Upper lobe of left lung (tissue), 6 donors: ENCODE data around the gene HLA-DRB1. TPM values are rescaled to one million over a fixed set of nuclear protein-coding genes. Genes with fewer than 3 reads are reported as not detected.

Source experiments
- ATAC-seq, 2 donors: fragments of 200-7000 bp; cut with Tn5 transposase; one replicate each; pipeline ENCODE4 v1.9.1; 2022; ENCODE audit warnings: mild to moderate bottlenecking in 2 of 2, moderate library complexity in 2 of 2; ENCODE audit not compliant: low FRiP score in 2 of 2
- DNase-seq, 2 donors: peaks; one replicate each; pipeline ENCODE4 v3.0.0-alpha.2; 2019 to 2020
- H3K27ac ChIP-seq, 4 donors: fragments of 200-600 bp; sonication (generic); one replicate each; pipeline ENCODE4 v1.5.1; 2016 to 2019
- H3K27me3 ChIP-seq, 4 donors: fragments of 200-600 bp; sonication (generic); one replicate each; pipeline ENCODE4 v1.5.1; 2017 to 2019
- H3K36me3 ChIP-seq, 4 donors: fragments of 200-600 bp; sonication (generic); one replicate each; pipeline ENCODE4 v1.5.1; 2016 to 2019
- H3K4me1 ChIP-seq, 4 donors: fragments of 200-600 bp; sonication (generic); one replicate each; pipeline ENCODE4 v1.5.1; 2018 to 2019
- H3K4me3 ChIP-seq, 4 donors: fragments of 200-600 bp; sonication (generic); one replicate each; pipeline ENCODE4 v1.5.1; 2017 to 2019; ENCODE audit warnings: mild to moderate bottlenecking in 2 of 4, moderate library complexity in 1 of 4
- H3K9me3 ChIP-seq, 4 donors: fragments of 200-600 bp; sonication (generic); one replicate each; pipeline ENCODE4 v1.5.1; 2018 to 2019
- CTCF ChIP-seq, 6 experiments: fragments of 450-650 bp in 4 of 6; fragments of 200-600 bp in 2 of 6; sonication (generic) in 2 of 6; IDR thresholded peaks; one replicate each; pipeline ENCODE4 v1.5.1; 2016 to 2019; ENCODE audit warnings: antibody characterized with exemption in 6 of 6
- EP300 ChIP-seq, 4 donors: sonication (generic); formaldehyde crosslinking; IDR thresholded peaks; one replicate each; pipeline ENCODE4 v1.5.1; 2017; ENCODE audit warnings: antibody characterized with exemption in 4 of 4, control low read depth in 2 of 4
- POLR2A ChIP-seq, 4 donors: fragments of 450-650 bp; IDR thresholded peaks; one replicate each; pipeline ENCODE4 v1.5.1; 2016 to 2017; ENCODE audit warnings: antibody characterized with exemption in 4 of 4, mild to moderate bottlenecking in 2 of 4
- POLR2AphosphoS5 ChIP-seq, 2 donors: sonication (generic); formaldehyde crosslinking; IDR thresholded peaks; one replicate each; pipeline ENCODE4 v1.5.1; 2017; ENCODE audit warnings: antibody characterized with exemption in 2 of 2
- WGBS, 2 donors: methylation state at CpG; one replicate each; pipeline ENCODE4 v1.1.5; 2017 to 2018; 5-methylcytosine and 5-hydroxymethylcytosine counted together
- total RNA-seq, 6 donors: library from RNA; depleted of rRNA in 4 of 6; stranded (reverse); fragments of >200 nt in 4 of 6; gene quantifications; one replicate each; pipeline versions ENCODE4 v1.1.0 to v1.2.1, GENCODE V29; 2016 to 2021
- donor health status: DM: no; HTN: no; CAD: no; lungs with moderate emphysema.
- donor health status: DM: no; HTN: yes; CAD: no; lungs with severe emphysema.

HLA-DRB1 gene
- total RNA-seq: 1,000 to 10,000 TPM in 1 of 6 donors, 100 to 1,000 TPM in 5; 133 to 1,304 (median 370) TPM

- no peaks in the 10 kb centered on the region for H3K4me1 ChIP-seq
- peak within 1 kb of the TSS in 1 of 4 donors; percentile 80 for H3K27ac ChIP-seq
- DNase-seq (peak in 1 of 2 donors; percentile 66), ATAC-seq (peak; percentile 96 to 97)
- peak in 1 of 4 donors; percentile 31 for TF ChIP-seq POLR2A (IDR thresholded peaks at IDR 0.05)
- TF ChIP-seq POLR2AphosphoS5 (IDR thresholded peaks at IDR 0.05): peak in 1 of 2 donors; percentile 91
- no peak for TF ChIP-seq CTCF (IDR thresholded peaks at IDR 0.05)
- WGBS, 2 donors: 9 to 48% methylated on average over 8 to 9 of the region's 9 CpGs
- no peaks in the 10 kb centered on the region for H3K27me3 ChIP-seq
- H3K36me3 ChIP-seq: no peaks in the 10 kb centered on the region
- H3K4me3 ChIP-seq: peak within 1 kb of the TSS in 1 of 4 donors; percentile 38
- H3K9me3 ChIP-seq: no peaks in the 10 kb centered on the region
Observed at GRCh38 chr6:32589596-32590449, at the start of gene HLA-DRB1. TSS of gene HLA-DRB1 (minus strand) at chr6:32589848. CDS start at chr6:32589742, 106 bp downstream.

GRCh38 chr6:32638532-32639219 is 49.0 kb upstream of the HLA-DRB1 start:
- no peak for TF ChIP-seq POLR2AphosphoS5 (IDR thresholded peaks at IDR 0.05)
- TF ChIP-seq CTCF (IDR thresholded peaks at IDR 0.05): no peak
- no peak for TF ChIP-seq EP300 (IDR thresholded peaks at IDR 0.05)
- TF ChIP-seq POLR2A (IDR thresholded peaks at IDR 0.05): no peak

DNA sequence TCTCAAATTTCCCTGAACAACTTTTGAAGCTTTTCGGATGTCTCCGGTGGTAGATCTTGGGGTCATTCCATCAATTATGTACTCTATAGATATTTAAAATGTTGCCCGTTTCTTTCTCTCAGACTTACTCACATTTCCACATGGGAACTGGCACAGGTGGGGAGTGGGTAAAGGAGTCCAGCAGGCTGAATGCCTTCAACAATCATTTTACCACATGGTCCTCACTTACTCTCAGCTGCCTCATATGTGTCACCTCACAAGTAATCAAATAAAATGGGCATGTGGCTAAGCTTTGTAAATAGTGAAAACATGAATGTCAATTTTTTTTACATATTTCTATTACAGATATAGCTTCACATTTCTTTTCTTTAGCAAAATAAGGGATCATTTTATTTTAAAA is 48.2 kb upstream of the HLA-DRB1 start:
- Histone ChIP-seq H3K4me1 (no peaks in the 10 kb centered on the region), H3K27ac (peak overlapping the region in 2 of 4 donors; percentile 23 to 32), H3K27me3 (no peaks in the 10 kb centered on the region), H3K36me3 (no peaks in the 10 kb centered on the region), H3K4me3 (peak overlapping the region in 2 of 4 donors; percentile 19 to 21), H3K9me3 (no peaks in the 10 kb centered on the region)
- ATAC-seq (no peak), DNase-seq (no peak)
- 68 to 69% methylated on average over 3 of the region's 3 CpGs for WGBS, 2 donors
- TF ChIP-seq CTCF (IDR thresholded peaks at IDR 0.05): no peak
- TF ChIP-seq POLR2A (IDR thresholded peaks at IDR 0.05): no peak
- TF ChIP-seq POLR2AphosphoS5 (IDR thresholded peaks at IDR 0.05): no peak
- no peak for TF ChIP-seq EP300 (IDR thresholded peaks at IDR 0.05)

More at GRCh38 chr6:32638532-32639219, 49.0 kb upstream of the HLA-DRB1 start:
- no peaks in the 10 kb centered on the region for H3K27me3 ChIP-seq
- no peaks in the 10 kb centered on the region for H3K9me3 ChIP-seq
- no peak for ATAC-seq
- no peak for DNase-seq
- no peaks in the 10 kb centered on the region for H3K4me1 ChIP-seq
- H3K4me3 ChIP-seq: peak overlapping the region in 1 of 4 donors; percentile 19
- 62 to 67% methylated on average over 9 of the region's 9 CpGs for WGBS, 2 donors
- H3K27ac ChIP-seq: no peak overlapping the region
- H3K36me3 ChIP-seq: no peaks in the 10 kb centered on the region

DNA sequence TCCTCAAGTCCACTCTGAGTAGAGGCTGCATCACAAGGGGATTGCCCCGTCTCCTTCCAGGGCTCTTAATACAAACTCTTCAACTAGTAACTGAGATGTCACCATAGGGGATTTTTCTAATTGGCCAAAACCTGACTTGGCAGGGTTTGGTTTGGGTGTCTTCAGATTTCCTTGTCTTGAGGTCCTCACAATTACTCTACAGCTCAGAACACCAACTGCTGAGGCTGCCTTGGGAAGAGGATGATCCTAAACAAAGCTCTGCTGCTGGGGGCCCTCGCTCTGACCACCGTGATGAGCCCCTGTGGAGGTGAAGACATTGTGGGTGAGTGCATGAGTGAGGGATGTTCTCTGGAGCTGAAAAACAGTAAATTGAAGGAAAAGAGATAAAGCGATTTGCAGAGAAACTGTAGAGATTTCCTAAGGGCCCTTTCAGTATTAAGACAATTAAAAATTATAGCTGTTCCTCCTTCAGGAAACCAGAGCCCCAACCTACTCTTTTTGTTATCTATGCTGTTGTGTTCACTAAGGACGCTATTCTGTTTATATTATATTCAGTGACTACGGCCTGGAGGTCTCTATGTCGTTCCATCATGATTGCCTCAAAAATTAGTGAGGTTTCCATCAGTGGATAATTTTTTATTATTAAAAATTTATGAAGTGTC is 47.7 kb upstream of the HLA-DRB1 start, which contains the start of gene HLA-DQA1:
Gene HLA-DQA1, plus strand, starts transcription at position 188 of the 662 bp plus-strand sequence. Its CDS starts 53 bp downstream, at position 241.
- no peaks in the 10 kb centered on the region for H3K27me3 ChIP-seq
- TF ChIP-seq EP300 (IDR thresholded peaks at IDR 0.05) (no peak), POLR2A (IDR thresholded peaks at IDR 0.05) (peak in 1 of 4 donors; percentile 23), POLR2AphosphoS5 (IDR thresholded peaks at IDR 0.05) (peak in 1 of 2 donors; percentile 55)
- H3K9me3 ChIP-seq: no peaks in the 10 kb centered on the region
- ATAC-seq (peak; percentile 80 to 81), DNase-seq (peak in 1 of 2 donors; percentile 44)
- H3K4me1 ChIP-seq: no peaks in the 10 kb centered on the region
- H3K36me3 ChIP-seq: no peaks in the 10 kb centered on the region
- WGBS, 2 donors: 14 to 28% methylated on average over 7 of the region's 7 CpGs
- peak within 1 kb of the TSS in 2 of 4 donors; percentile 23 to 32 for H3K27ac ChIP-seq
- H3K4me3 ChIP-seq: peak within 1 kb of the TSS in 2 of 4 donors; percentile 19 to 21
